ENCODE data around the gene KLHL14.
A peak's percentile ranks its signal among the peaks of the same experiment; 100 is the strongest.

Gene KLHL14

DNA sequence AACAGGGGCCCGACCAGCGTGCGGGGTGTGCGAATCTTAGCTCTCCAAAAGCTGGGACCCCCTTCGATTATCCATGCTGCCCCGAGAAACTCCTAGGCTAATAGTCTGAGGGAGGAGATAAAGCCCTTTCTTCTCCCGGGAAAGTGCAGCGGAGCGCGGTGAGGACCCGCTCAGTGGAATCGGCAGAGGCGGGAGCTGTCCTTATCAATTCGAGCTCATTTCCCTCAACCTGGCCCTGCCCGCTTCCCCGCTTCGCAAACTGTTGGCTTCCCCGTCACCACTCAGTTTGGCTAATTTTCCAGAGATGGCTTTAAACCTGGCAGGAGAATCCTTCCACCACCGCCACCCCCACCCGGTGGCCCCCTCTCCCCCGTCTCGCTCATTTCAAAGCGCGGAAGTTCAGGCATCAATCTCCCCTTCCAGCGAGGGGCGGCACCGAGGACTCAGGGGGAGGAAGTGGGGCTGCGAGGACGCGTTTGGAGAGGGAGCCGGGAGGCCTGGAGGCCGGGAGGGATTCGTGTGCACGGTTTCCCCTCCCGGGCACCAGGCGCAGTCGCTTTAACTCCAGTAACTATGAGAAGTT lies 1.6 kb downstream of the KLHL14 start:
- DNase-seq (ENCODE audit: low read depth in 2 of 2) = no peak
- no peak overlapping the region for H3K4me3 ChIP-seq (replicated peaks in 1 of 2; ENCODE audit: low read depth in 2 of 2, low read length in 2 of 2)
- TF ChIP-seq, protein P1, sequence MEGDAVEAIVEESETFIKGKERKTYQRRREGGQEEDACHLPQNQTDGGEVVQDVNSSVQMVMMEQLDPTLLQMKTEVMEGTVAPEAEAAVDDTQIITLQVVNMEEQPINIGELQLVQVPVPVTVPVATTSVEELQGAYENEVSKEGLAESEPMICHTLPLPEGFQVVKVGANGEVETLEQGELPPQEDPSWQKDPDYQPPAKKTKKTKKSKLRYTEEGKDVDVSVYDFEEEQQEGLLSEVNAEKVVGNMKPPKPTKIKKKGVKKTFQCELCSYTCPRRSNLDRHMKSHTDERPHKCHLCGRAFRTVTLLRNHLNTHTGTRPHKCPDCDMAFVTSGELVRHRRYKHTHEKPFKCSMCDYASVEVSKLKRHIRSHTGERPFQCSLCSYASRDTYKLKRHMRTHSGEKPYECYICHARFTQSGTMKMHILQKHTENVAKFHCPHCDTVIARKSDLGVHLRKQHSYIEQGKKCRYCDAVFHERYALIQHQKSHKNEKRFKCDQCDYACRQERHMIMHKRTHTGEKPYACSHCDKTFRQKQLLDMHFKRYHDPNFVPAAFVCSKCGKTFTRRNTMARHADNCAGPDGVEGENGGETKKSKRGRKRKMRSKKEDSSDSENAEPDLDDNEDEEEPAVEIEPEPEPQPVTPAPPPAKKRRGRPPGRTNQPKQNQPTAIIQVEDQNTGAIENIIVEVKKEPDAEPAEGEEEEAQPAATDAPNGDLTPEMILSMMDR (IDR thresholded peaks at IDR 0.05; ENCODE audit: low read depth, low read length) = no peak

DNA sequence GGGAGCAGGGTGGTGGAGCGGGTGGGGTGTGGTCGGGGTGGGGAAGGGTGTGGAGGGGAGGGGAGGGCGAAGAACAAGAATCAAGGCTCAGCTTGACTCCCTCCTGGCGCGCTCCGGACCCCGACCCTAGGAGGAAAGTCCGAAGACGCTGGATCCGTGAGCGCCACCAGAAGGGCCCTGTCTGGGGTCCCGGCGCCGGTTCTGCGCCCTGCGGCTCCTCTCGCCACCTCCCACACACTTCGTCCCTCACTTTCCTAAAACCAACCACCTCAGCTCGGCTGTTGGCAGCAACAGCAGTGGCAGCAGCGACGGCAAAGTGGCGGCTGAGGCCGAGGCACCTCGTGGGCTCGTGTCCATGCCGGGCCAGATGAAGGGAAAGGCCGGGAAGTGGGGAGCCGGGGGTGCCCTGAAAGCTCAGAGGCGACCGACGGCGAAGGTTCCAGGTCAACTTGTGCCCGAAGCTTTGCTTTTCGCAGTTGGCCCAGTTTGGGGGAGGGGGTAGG lies 2.1 kb downstream of the KLHL14 start:
- no peak for DNase-seq (ENCODE audit: low read depth in 2 of 2)
- H3K4me3 ChIP-seq (replicated peaks in 1 of 2; ENCODE audit: low read depth in 2 of 2, low read length in 2 of 2) = no peak overlapping the region
- TF ChIP-seq, protein P1 (IDR thresholded peaks at IDR 0.05; ENCODE audit: low read depth, low read length) = no peak

DNA sequence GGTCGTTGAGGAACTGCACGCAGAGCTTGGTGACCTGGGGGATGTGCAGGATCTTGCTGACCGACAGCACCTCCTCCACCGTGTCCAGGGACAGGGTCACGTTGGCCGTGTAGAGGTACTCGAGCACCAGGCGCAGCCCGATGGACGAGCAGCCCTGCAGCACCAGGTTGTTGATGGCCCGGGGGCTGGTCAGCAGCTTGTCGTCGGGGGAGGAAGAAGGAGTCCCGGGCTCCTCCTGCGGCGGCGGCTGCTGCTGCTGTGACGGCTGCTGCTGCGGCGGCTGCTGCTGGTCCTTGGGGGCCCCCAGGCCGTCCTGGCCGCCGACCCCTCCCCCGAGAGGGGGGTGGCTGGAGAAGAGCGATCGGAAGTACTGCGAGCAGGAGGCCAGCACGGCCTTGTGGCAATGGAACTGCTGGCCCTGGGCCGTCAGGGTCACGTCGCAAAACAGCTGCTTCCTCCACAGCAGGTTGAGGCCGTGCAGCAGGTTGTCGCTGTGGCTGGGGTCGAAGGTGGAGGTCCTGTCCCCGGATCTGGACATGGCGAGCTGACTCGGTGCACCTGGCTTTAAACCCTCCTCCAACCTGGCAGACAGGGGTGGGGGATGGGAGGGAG lies 2.7 kb downstream of the KLHL14 start:
- DNase-seq (ENCODE audit: low read depth in 2 of 2) = no peak
- no peak overlapping the region for H3K4me3 ChIP-seq (replicated peaks in 1 of 2; ENCODE audit: low read depth in 2 of 2, low read length in 2 of 2)
- TF ChIP-seq, protein P1 (IDR thresholded peaks at IDR 0.05; ENCODE audit: low read depth, low read length) = no peak

DNA sequence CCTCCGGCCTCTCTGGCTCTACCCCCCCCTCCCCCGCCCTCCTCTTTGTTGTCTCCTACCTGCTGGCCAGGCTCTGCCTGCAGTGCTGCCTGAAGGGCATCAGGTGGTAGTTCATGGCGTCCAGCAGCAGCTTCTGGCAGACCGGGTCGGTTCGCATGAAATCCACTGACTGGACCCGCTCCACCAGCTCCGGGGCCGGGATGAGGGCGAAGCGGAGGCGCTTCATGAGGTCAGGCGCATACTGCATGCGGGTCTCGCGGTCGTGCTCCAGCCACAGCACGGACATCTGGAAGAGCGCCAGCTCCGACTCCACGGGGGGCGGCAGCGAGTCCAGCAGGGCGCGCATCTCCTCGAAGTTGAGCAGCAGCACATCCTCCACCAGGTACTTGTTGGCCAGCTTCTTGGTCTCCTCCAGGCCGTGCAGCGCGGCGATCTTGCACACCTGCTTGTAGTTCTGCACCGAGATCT lies 3.2 kb downstream of the KLHL14 start:
- DNase-seq (ENCODE audit: low read depth in 2 of 2) = peak in 1 of 2 donors; percentile 1
- H3K4me3 ChIP-seq (replicated peaks in 1 of 2; ENCODE audit: low read depth in 2 of 2, low read length in 2 of 2) = no peak overlapping the region
- TF ChIP-seq, protein P1 (IDR thresholded peaks at IDR 0.05; ENCODE audit: low read depth, low read length) = no peak

DNA sequence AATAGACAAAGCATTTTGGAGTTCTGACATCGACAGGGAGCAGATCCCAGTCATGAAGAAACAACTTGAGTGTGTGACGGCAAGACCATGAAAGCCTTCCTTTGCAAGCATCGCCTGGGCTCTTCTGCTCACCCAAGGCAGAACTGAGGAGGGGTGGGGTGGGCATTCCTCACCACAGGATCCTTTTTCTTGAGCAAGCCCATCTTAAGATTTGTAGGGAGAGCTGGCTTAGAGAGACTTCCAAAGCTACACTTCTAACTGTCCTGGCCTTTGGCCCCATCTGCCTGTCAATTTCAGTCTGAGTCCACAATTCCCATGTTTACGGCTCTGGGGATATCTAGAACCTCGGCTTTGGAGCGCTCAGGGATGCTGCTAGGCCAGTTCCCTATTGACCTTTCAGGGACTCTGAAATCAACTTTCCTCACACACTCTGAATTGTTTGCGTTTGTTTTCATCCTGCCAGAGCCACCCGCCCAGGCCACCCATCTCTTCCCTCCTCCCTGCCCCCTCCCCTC lies 3.7 kb downstream of the KLHL14 start:
- no peak for DNase-seq (ENCODE audit: low read depth in 2 of 2)
- TF ChIP-seq, protein P1 (IDR thresholded peaks at IDR 0.05; ENCODE audit: low read depth, low read length) = no peak
- H3K4me3 ChIP-seq (replicated peaks in 1 of 2; ENCODE audit: low read depth in 2 of 2, low read length in 2 of 2) = no peak overlapping the region

DNA sequence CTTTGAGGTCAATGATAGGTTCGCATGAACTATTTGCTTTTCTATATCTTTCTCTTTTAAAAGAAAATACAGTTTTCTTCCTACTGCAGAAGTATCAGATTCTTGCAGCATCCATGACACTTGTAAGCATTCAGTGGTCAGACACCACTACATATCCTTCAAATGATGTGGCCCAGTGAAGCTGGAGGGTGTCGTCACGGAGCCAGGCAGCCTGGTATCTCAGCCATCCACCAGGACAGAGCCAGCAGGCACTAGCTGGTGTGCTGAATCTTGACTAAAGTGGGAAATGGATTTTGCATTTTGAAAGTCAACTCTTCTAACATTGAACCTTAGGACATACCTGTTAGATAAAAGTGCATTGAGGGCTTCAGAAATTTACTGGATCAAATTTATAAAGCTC lies 5.4 kb downstream of the KLHL14 start:
- no peak for DNase-seq (ENCODE audit: low read depth in 2 of 2)
- H3K4me3 ChIP-seq (replicated peaks in 1 of 2; ENCODE audit: low read depth in 2 of 2, low read length in 2 of 2) = no peak overlapping the region
- TF ChIP-seq, protein P1 (IDR thresholded peaks at IDR 0.05; ENCODE audit: low read depth, low read length) = no peak

Measured in cardiac fibroblast (primary cell).